Activated CD4-positive, alpha-beta T cell treated with anti-CD3 and anti-CD28 coated beads for 24 hours (primary cell): ENCODE measurements around the gene BIK.
"Not testable (repeated sequence)": the region's sequence is repeated elsewhere in the genome, so short reads cannot be mapped to it uniquely, and the experiment has no call there.

Source experiments
- DNase-seq, 2 donors: peaks; one replicate each; pipeline ENCODE4 v3.0.0-alpha.2; 2020; ENCODE audit warnings: low read depth in 2 of 2

BIK gene

GRCh38 chr22:43110444-43110926 lies at the start of gene BIK:
TSS of gene BIK (plus strand) at chr22:43110750. CDS start at chr22:43124023, 13,273 bp downstream.
- DNase-seq = peak in 1 of 2 donors; percentile 8

GRCh38 chr22:43066134-43066533 lies 44.4 kb upstream of the BIK start:
- no peak for DNase-seq

GRCh38 chr22:43066844-43067385 lies 43.6 kb upstream of the BIK start:
- no peak for DNase-seq

GRCh38 chr22:43077121-43077877 lies 33.3 kb upstream of the BIK start:
- no peak for DNase-seq

- DNase-seq = no peak
These were observed 32.0 kb upstream of the BIK start for GRCh38 chr22:43078522-43078921.

GRCh38 chr22:43079742-43080141 lies 30.8 kb upstream of the BIK start:
- DNase-seq = no peak

GRCh38 chr22:43080616-43081015 lies 29.9 kb upstream of the BIK start:
- no peak for DNase-seq

- DNase-seq = no peak
These were observed 28.6 kb upstream of the BIK start for GRCh38 chr22:43081968-43082367.

- no peak for DNase-seq
These were observed 24.6 kb upstream of the BIK start for GRCh38 chr22:43085658-43086606.

GRCh38 chr22:43088627-43088983 lies 21.9 kb upstream of the BIK start:
- DNase-seq = no peak

- DNase-seq = peak; percentile 83 to 91
These were observed 21.4 kb upstream of the BIK start, which contains the start of gene TTLL1 for GRCh38 chr22:43088984-43089717. TSS of gene TTLL1 (minus strand) at chr22:43089391. CDS start at chr22:43075586, 13,805 bp downstream.

GRCh38 chr22:43090130-43090789 lies 20.3 kb upstream of the BIK start:
- DNase-seq = peak; percentile 21 to 24

GRCh38 chr22:43092085-43092484 lies 18.5 kb upstream of the BIK start:
- no peak for DNase-seq

GRCh38 chr22:43094085-43094484 lies 16.5 kb upstream of the BIK start:
- DNase-seq = no peak

- DNase-seq = no peak
These were observed 16.0 kb upstream of the BIK start for GRCh38 chr22:43094551-43094950.

- no peak for DNase-seq
These were observed 14.1 kb upstream of the BIK start for GRCh38 chr22:43096420-43096819.

- DNase-seq = no peak
These were observed 12.2 kb upstream of the BIK start for GRCh38 chr22:43098356-43098755.

GRCh38 chr22:43099095-43099494 lies 11.5 kb upstream of the BIK start:
- DNase-seq = no peak

- no peak for DNase-seq
These were observed 10.3 kb upstream of the BIK start for GRCh38 chr22:43100225-43100624.

GRCh38 chr22:43101306-43101705 lies 9.2 kb upstream of the BIK start:
- no peak for DNase-seq

GRCh38 chr22:43104056-43104625 lies 6.4 kb upstream of the BIK start:
- not testable (repeated sequence) for DNase-seq
